NT2/D1 (cell line): Measurements from ENCODE around the gene CAMTA1.

ENCODE experiments used
- SUZ12 ChIP-seq: IDR thresholded peaks from 2 replicates; pipeline ENCODE4 v1.6.1; 2011; ENCODE audit not compliant: insufficient read length, insufficient read depth; ENCODE audit errors: extremely low read depth
- YY1 ChIP-seq: IDR thresholded peaks from 2 replicates; pipeline ENCODE4 v1.6.1; 2011; ENCODE audit not compliant: insufficient read length, insufficient read depth

- TF ChIP-seq YY1 (no peak), SUZ12 (no peak)
These were observed 715.3 kb downstream of the CAMTA1 start for GRCh38 chr1:7500381-7501083.
